HCT116 (cell line): ENCODE measurements around the gene PEDS1. TPM values are rescaled to one million over a fixed set of nuclear protein-coding genes. Genes with fewer than 3 reads are reported as not detected.
A peak's percentile ranks its signal among the peaks of the same experiment; 100 is the strongest.

Source experiments
- ATAC-seq: fragments of 200-7000 bp; cut with Tn5 transposase; 2 replicates; pipeline ENCODE4 v1.9.1; 2020; ENCODE audit warnings: mild to moderate bottlenecking, moderate library complexity
- BruUV-seq: library from RNA; stranded (reverse); fragments of 400-500 nt; replicated peaks from 2 replicates; lab custom pipeline; 2021; lab: Mats Ljungman, UMichigan
- CTCF ChIA-PET: fragments of 300-600 bp; sonication (Branson Sonifier 250); formaldehyde crosslinking; loops from one replicate; lab custom pipeline; 2021; ENCODE audit warnings: antibody characterized with exemption; lab: Charles Lee
- POLR2A ChIA-PET: fragments of 300-600, 350-600 bp; sonication (Branson Sonifier 250); formaldehyde crosslinking; loops from one replicate; lab custom pipeline; 2021; ENCODE audit warnings: antibody characterized with exemption; lab: Charles Lee
- RAD21 ChIA-PET, 2 experiments: fragments of 300-600 bp; sonication (Branson Sonifier 250); formaldehyde crosslinking; loops; one replicate each; lab custom pipeline; 2023; ENCODE audit warnings: low total read pairs in 2 of 2; ENCODE audit not compliant: uncharacterized antibody in 2 of 2, unreplicated experiment in 2 of 2, low non-redundant PET in 1 of 2; lab: Charles Lee
- DNase-seq: peaks from one replicate; pipeline ENCODE4 v3.0.0-alpha.2; 2010; ENCODE audit warnings: low read depth, low spot score
- H2AFZ ChIP-seq: fragments of 200-600 bp; shearing (Covaris generic), sonication (generic); 2 replicates; pipeline ENCODE4 v1.6.1; 2017; ENCODE audit warnings: low read depth, mixed run types, mixed read lengths, antibody characterized with exemption, low read length; ENCODE audit not compliant: poor library complexity, severe bottlenecking
- H3K27ac ChIP-seq: 2 replicates; pipeline ENCODE4 v1.5.1; 2012; ENCODE audit warnings: low read depth, low read length
- H3K27me3 ChIP-seq: fragments of 200-600 bp; sonication (generic); 2 replicates; pipeline ENCODE4 v1.6.1; 2016; ENCODE audit warnings: mixed run types, low read length, mixed read lengths; ENCODE audit not compliant: insufficient read depth
- H3K36me3 ChIP-seq, 2 experiments: fragments of 200-500 bp in 1 of 2; fragments of 200-600 bp in 1 of 2; sonication (Bioruptor generic) in 1 of 2; sonication (generic) in 1 of 2; 2 replicates each; pipeline versions ENCODE4 v1.5.1 to v1.6.1; 2014 to 2016; ENCODE audit warnings: low read length in 2 of 2, inconsistent platforms in 1 of 2, mixed read lengths in 1 of 2, mixed run types in 1 of 2; ENCODE audit not compliant: insufficient read depth in 2 of 2, control insufficient read depth in 1 of 2
- H3K4me1 ChIP-seq, 2 experiments: fragments of 200-600 bp in 1 of 2; sonication (generic) in 1 of 2; 2 replicates each; pipeline versions ENCODE4 v1.5.1 to v1.6.1; 2012 to 2017; ENCODE audit warnings: low read length in 2 of 2, inconsistent platforms in 1 of 2, mild to moderate bottlenecking in 1 of 2, mixed read lengths in 1 of 2, mixed run types in 1 of 2, moderate library complexity in 1 of 2; ENCODE audit not compliant: insufficient read depth in 2 of 2, control insufficient read depth in 1 of 2
- H3K4me2 ChIP-seq: fragments of 200-600 bp; sonication (generic); 2 replicates; pipeline ENCODE4 v1.6.1; 2017; ENCODE audit warnings: mixed run types, low read length, mixed read lengths
- H3K4me3 ChIP-seq, 2 experiments: fragments of 200-600 bp in 1 of 2; sonication (generic) in 1 of 2; replicated peaks in 1 of 2; 2 replicates each; pipeline ENCODE4 v1.5.1; 2011 to 2016; ENCODE audit warnings: low read length in 2 of 2, control low read depth in 1 of 2, low read depth in 1 of 2, mild to moderate bottlenecking in 1 of 2, mixed read lengths in 1 of 2, mixed run types in 1 of 2
- H3K79me2 ChIP-seq: fragments of 200-600 bp; sonication (generic); 2 replicates; pipeline ENCODE4 v1.6.1; 2017; ENCODE audit warnings: mild to moderate bottlenecking, mixed run types, low read length, moderate library complexity, mixed read lengths; ENCODE audit not compliant: insufficient read depth
- H3K9ac ChIP-seq: fragments of 200-600 bp; sonication (generic); 2 replicates; pipeline ENCODE4 v1.6.1; 2016; ENCODE audit warnings: low read length, mixed read lengths
- H3K9me2 ChIP-seq: fragments of 200-600 bp; sonication (generic), shearing (Covaris generic); 2 replicates; pipeline ENCODE4 v1.6.1; 2017; ENCODE audit warnings: mixed run types, mild to moderate bottlenecking, moderate library complexity; ENCODE audit not compliant: insufficient read depth
- H3K9me3 ChIP-seq, 2 experiments: fragments of 200-500 bp in 1 of 2; fragments of 200-600 bp in 1 of 2; sonication (Bioruptor generic) in 1 of 2; sonication (generic) in 1 of 2; 2 replicates each; pipeline ENCODE4 v1.6.1; 2014 to 2017; ENCODE audit warnings: low read length in 2 of 2, mixed read lengths in 2 of 2, inconsistent platforms in 1 of 2, low read depth in 1 of 2, mild to moderate bottlenecking in 1 of 2, mixed run types in 1 of 2, moderate library complexity in 1 of 2; ENCODE audit not compliant: control insufficient read depth in 1 of 2, insufficient read depth in 1 of 2
- H4K20me1 ChIP-seq: fragments of 200-600 bp; sonication (generic), shearing (Covaris generic); 2 replicates; pipeline ENCODE4 v1.6.1; 2017; ENCODE audit warnings: mixed run types, mild to moderate bottlenecking, moderate library complexity; ENCODE audit not compliant: insufficient read depth
- ATF3 ChIP-seq: IDR thresholded peaks from 2 replicates; pipeline ENCODE4 v1.6.1; 2012
- CBX3 ChIP-seq: IDR thresholded peaks from 2 replicates; pipeline ENCODE4 v1.6.1; 2012; ENCODE audit warnings: low read depth
- CEBPB ChIP-seq: IDR thresholded peaks from 2 replicates; pipeline ENCODE4 v1.6.1; 2012; ENCODE audit warnings: low read depth
- EZH2 ChIP-seq: fragments of 200-600 bp; sonication (generic); IDR thresholded peaks from 2 replicates; pipeline ENCODE4 v1.6.1; 2017; ENCODE audit warnings: antibody characterized with exemption, mixed run types
- EZH2phosphoT487 ChIP-seq: fragments of 200-600 bp; IDR thresholded peaks from 2 replicates; pipeline ENCODE4 v1.6.1; 2018; ENCODE audit warnings: antibody characterized with exemption, borderline replicate concordance
- FOSL1 ChIP-seq: IDR thresholded peaks from 2 replicates; pipeline ENCODE4 v1.6.1; 2012; ENCODE audit warnings: low read depth
- JUND ChIP-seq: IDR thresholded peaks from 2 replicates; pipeline ENCODE4 v1.6.1; 2012
- MAX ChIP-seq: IDR thresholded peaks from 2 replicates; pipeline ENCODE4 v1.6.1; 2012
- POLR2A ChIP-seq: IDR thresholded peaks from 2 replicates; pipeline ENCODE4 v1.7.0; 2011; ENCODE audit warnings: borderline replicate concordance; ENCODE audit not compliant: insufficient read depth, insufficient read length; ENCODE audit errors: extremely low read depth
- POLR2AphosphoS5 ChIP-seq: IDR thresholded peaks from 2 replicates; pipeline ENCODE4 v1.6.1; 2011; ENCODE audit warnings: mild to moderate bottlenecking, low read depth, low read length, moderate library complexity
- SP1 ChIP-seq: IDR thresholded peaks from 2 replicates; pipeline ENCODE4 v1.6.1; 2012; ENCODE audit warnings: low read depth
- SRF ChIP-seq: IDR thresholded peaks from 2 replicates; pipeline ENCODE4 v1.6.1; 2012; ENCODE audit warnings: low read depth
- TCF7L2 ChIP-seq: IDR thresholded peaks from 2 replicates; pipeline ENCODE4 v1.7.0; 2011; ENCODE audit warnings: borderline replicate concordance, inconsistent platforms; ENCODE audit not compliant: insufficient read depth, insufficient read length; ENCODE audit errors: extremely low read depth
- YY1 ChIP-seq: IDR thresholded peaks from 2 replicates; pipeline ENCODE4 v1.6.1; 2011; ENCODE audit warnings: low read length, low read depth, moderate library complexity, mild to moderate bottlenecking; ENCODE audit not compliant: insufficient replicate concordance; ENCODE audit errors: extremely low read depth
- ZFX ChIP-seq: fragments of 450-650 bp; IDR thresholded peaks from 2 replicates; pipeline ENCODE4 v1.6.1; 2017
- ZNF274 ChIP-seq: fragments of 200-500 bp; sonication (Bioruptor generic); IDR thresholded peaks from 2 replicates; pipeline ENCODE4 v1.6.1; 2014; ENCODE audit warnings: mild to moderate bottlenecking, low read depth, low read length, inconsistent platforms
- intact Hi-C: fragments of 100-400 bp; cut with micrococcal nuclease; formaldehyde crosslinking; loops from 2 replicates; pipeline ENCODE4 v1.10.0; 2022
- total RNA-seq: library from RNA; stranded (reverse); gene quantifications from one replicate; pipeline ENCODE4 v1.2.1, GENCODE V29; 2021; ENCODE audit not compliant: unreplicated experiment

Gene PEDS1
- total RNA-seq, 1 experiment from 2014 or later: 31.9 TPM

- Histone ChIP-seq H3K4me1 (peaks cover 17 to 39% of the 10 kb centered on the region in 2 experiments), H3K9me2 (no peaks in the 10 kb centered on the region), H3K27ac (peak overlapping the region; percentile 55), H3K9ac (peak overlapping the region; percentile 68), H3K4me2 (peak overlapping the region; percentile 94), H3K36me3 (no peaks in the 10 kb centered on the region), H3K27me3 (no peaks in the 10 kb centered on the region), H3K9me3 (no peaks in the 10 kb centered on the region), H4K20me1 (no peaks in the 10 kb centered on the region), H2AFZ (no peak overlapping the region), H3K79me2 (peaks cover 15% of the 10 kb centered on the region), H3K4me3 (peak overlapping the region; percentile 51 to 64)
- intact Hi-C loops: no loop called here
- ChIA-PET POLR2A (interaction anchor here (0.9 to 2.5 kb wide), 10 partner anchors 10 to 74 kb away, joined by 3 to 11 read pairs (median 4); partner anchors contain the start of genes CEBPB and PEDS1), CTCF (interaction anchor here (1.0 to 2.7 kb wide), 11 partner anchors 17 to 137 kb away, joined by 3 to 9 read pairs (median 5); partner anchors contain the start of gene PEDS1), RAD21 (interaction anchor here (0.6 to 1.3 kb wide), 3 partner anchors 50 to 402 kb away, joined by 3 read pairs; no protein-coding TSS in a partner anchor)
- TF ChIP-seq JUND: no peak
- TF ChIP-seq POLR2A: no peak
- TF ChIP-seq POLR2AphosphoS5: no peak
- TF ChIP-seq CEBPB: no peak
- no peak for TF ChIP-seq FOSL1
- TF ChIP-seq MAX: no peak
- no peak for TF ChIP-seq CBX3
- TF ChIP-seq ATF3: no peak
- no peak for TF ChIP-seq EZH2
- no peak for TF ChIP-seq TCF7L2
- TF ChIP-seq ZFX: no peak
- no peak for TF ChIP-seq EZH2phosphoT487
- TF ChIP-seq SRF: no peak
- TF ChIP-seq YY1: no peak
- no peak for TF ChIP-seq ZNF274
- no peak for TF ChIP-seq SP1
- DNase-seq: no peak
- ATAC-seq: no peak
- TSS peak; percentile 82 for BruUV-seq
Measured at GRCh38 chr20:50116368-50116999, 37.0 kb downstream of the PEDS1 start.
